DOHH2 (cell line): ENCODE results near the gene PRDM11.

Experiments
- CTCF ChIP-seq: fragments of 200-600 bp; sonication (generic); IDR thresholded peaks from one replicate; pipeline ENCODE4 v1.5.1; 2014; ENCODE audit warnings: antibody characterized with exemption, mild to moderate bottlenecking, low read depth, low read length; ENCODE audit not compliant: poor library complexity, severe bottlenecking
- EZH2phosphoT487 ChIP-seq: fragments of 200-600 bp; sonication (generic); IDR thresholded peaks from 2 replicates; pipeline ENCODE4 v1.6.1; 2017; ENCODE audit warnings: borderline replicate concordance, mild to moderate bottlenecking, antibody characterized with exemption, low read length, moderate library complexity, mixed read lengths

GRCh38 chr11:45174168-45174835 is 27.9 kb downstream of the PRDM11 start:
- TF ChIP-seq EZH2phosphoT487 = no peak
- TF ChIP-seq CTCF = no peak
